Glutamatergic neuron (in vitro differentiated cells): Measurements from ENCODE around the gene ADARB2. TPM values are rescaled to one million over a fixed set of nuclear protein-coding genes. Genes with fewer than 3 reads are reported as not detected.
A peak's percentile ranks its signal among the peaks of the same experiment; 100 is the strongest.

Experiments
- DNase-seq: peaks from one replicate; pipeline ENCODE4 v3.0.0; 2022
- H3K27ac Mint-ChIP-seq: one replicate; pipeline ENCODE4 v1.8.0; 2020; ENCODE audit warnings: mild to moderate bottlenecking, mixed read lengths, inconsistent platforms; ENCODE audit not compliant: unreplicated experiment
- H3K27me3 Mint-ChIP-seq: one replicate; pipeline ENCODE4 v1.8.0; 2020; ENCODE audit warnings: mild to moderate bottlenecking, moderate library complexity, mixed read lengths, inconsistent platforms; ENCODE audit not compliant: unreplicated experiment
- H3K36me3 Mint-ChIP-seq: one replicate; pipeline ENCODE4 v1.8.0; 2020; ENCODE audit warnings: mild to moderate bottlenecking, mixed read lengths, inconsistent platforms; ENCODE audit not compliant: unreplicated experiment
- H3K4me1 Mint-ChIP-seq: one replicate; pipeline ENCODE4 v1.8.0; 2020; ENCODE audit warnings: mild to moderate bottlenecking, low read depth, mixed read lengths, inconsistent platforms; ENCODE audit not compliant: unreplicated experiment
- H3K4me3 Mint-ChIP-seq: one replicate; pipeline ENCODE4 v1.8.0; 2020; ENCODE audit warnings: mild to moderate bottlenecking, mixed read lengths, inconsistent platforms; ENCODE audit not compliant: unreplicated experiment
- H3K9me3 Mint-ChIP-seq: one replicate; pipeline ENCODE4 v1.8.0; 2020; ENCODE audit warnings: mild to moderate bottlenecking, moderate library complexity, mixed read lengths, inconsistent platforms; ENCODE audit not compliant: unreplicated experiment
- total RNA-seq: library from RNA; stranded (reverse); fragmentation: NEBNext Ultra II Directional; extraction: Animal tissue kit (Norgen Biotek cat#: 25700); gene quantifications from one replicate; pipeline ENCODE4 v1.2.1, GENCODE V29; 2021; ENCODE audit not compliant: unreplicated experiment
- TF ChIP-seq, protein P1 (sequence below): fragments of 200-600 bp; sonication (generic); IDR thresholded peaks from one replicate; pipeline ENCODE4 v1.5.0; 2021; ENCODE audit not compliant: partially characterized antibody, unreplicated experiment

The ADARB2 gene
- total RNA-seq, 1 donor from 2014 or later: 20.6 TPM

DNA sequence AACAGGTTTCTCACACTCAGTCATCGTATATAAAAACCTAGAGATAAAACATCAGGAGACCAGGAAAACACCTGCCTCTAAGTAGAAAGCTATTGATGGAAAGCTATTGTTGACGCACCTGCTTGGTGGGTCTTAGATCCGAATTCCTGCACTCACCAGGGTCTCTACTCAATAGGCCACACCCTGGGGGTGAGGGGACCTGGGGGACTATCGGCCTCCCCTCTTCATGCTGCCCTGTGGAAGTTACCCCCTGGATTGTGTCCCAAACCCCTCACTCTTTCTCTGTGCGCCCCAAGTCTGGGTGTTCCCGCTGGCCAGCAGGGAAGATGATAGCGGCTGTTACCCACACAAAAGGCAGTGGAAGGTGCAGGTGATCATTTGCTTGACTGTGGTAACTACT lies 368.1 kb downstream of the ADARB2 start:
- Mint-ChIP-seq H3K9me3 (peaks cover 3% of the 10 kb centered on the region), H3K4me3 (no peak overlapping the region), H3K27ac (no peak overlapping the region), H3K36me3 (no peaks in the 10 kb centered on the region), H3K4me1 (peaks cover 6% of the 10 kb centered on the region), H3K27me3 (peaks cover 5% of the 10 kb centered on the region)
- DNase-seq: no peak
- TF ChIP-seq, protein P1, sequence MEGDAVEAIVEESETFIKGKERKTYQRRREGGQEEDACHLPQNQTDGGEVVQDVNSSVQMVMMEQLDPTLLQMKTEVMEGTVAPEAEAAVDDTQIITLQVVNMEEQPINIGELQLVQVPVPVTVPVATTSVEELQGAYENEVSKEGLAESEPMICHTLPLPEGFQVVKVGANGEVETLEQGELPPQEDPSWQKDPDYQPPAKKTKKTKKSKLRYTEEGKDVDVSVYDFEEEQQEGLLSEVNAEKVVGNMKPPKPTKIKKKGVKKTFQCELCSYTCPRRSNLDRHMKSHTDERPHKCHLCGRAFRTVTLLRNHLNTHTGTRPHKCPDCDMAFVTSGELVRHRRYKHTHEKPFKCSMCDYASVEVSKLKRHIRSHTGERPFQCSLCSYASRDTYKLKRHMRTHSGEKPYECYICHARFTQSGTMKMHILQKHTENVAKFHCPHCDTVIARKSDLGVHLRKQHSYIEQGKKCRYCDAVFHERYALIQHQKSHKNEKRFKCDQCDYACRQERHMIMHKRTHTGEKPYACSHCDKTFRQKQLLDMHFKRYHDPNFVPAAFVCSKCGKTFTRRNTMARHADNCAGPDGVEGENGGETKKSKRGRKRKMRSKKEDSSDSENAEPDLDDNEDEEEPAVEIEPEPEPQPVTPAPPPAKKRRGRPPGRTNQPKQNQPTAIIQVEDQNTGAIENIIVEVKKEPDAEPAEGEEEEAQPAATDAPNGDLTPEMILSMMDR: peak; percentile 35

DNA sequence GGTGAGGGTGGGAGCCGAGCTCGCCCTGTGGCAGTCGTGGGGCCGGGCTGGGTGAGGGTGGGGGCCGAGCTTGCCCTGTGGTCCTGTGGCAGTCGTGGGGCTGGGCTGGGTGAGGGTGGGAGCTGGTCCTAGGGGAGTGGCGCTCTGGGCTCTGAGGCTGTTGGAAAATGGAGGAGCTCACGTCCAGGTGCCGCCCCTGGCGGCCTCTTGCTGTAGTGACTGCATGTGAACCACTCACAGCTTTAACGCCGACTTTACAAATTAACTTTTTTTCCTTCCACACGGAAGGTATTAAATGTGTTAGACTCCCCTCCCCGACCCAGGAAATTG lies 368.5 kb downstream of the ADARB2 start:
- DNase-seq: peak; percentile 68
- TF ChIP-seq, protein P1: peak; percentile 80
- H3K27me3 Mint-ChIP-seq: peaks cover 5% of the 10 kb centered on the region
- peaks cover 3% of the 10 kb centered on the region for H3K9me3 Mint-ChIP-seq
- H3K27ac Mint-ChIP-seq: no peak overlapping the region
- no peaks in the 10 kb centered on the region for H3K36me3 Mint-ChIP-seq
- no peak overlapping the region for H3K4me3 Mint-ChIP-seq
- peaks cover 6% of the 10 kb centered on the region for H3K4me1 Mint-ChIP-seq

DNA sequence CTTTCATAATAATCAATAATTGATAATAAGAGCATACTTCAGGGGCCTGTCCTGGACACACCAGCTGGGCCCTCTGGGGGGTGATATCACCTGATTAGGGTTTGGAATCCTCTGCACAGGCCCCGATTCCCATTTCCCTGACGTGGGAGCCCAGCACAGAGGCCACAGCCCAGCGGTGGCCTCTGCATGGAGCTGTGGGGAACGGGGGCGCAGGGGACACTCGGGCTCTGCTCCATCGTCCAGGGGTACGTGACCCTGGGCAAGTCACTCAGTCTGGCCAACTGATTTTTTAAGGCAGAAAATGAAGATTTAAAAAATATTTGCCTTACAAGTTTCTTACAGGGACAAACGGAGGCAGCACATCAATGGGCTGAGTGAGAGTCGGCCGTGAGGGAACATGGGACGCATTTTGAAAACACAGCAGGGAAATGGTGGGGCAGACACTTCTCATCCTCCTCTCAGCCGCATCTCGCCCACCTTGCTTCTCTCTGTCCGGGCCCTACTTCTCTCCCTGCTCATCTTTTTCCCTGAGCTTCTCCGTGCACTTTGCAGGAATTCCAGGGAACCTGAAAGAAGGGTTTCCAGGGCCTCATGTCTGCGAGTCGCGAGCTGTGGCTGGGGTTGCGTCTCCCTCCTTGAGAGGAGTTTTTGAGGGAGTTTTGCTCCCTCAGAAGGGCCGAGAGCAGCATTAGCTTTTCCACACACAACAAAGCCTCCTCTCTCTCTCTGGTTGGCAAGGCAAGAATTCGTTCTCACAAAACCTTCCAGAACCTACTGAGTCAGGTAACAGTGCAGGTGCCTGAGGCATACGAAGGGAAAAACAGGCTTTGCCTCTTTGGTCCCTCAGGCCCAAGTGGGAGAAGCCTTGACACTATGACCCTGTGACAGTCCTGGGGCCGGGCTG lies 369.1 kb downstream of the ADARB2 start:
- peaks cover 4% of the 10 kb centered on the region for H3K27me3 Mint-ChIP-seq
- DNase-seq: no peak
- H3K9me3 Mint-ChIP-seq: peaks cover 2% of the 10 kb centered on the region
- H3K4me1 Mint-ChIP-seq: peaks cover 6% of the 10 kb centered on the region
- no peak overlapping the region for H3K27ac Mint-ChIP-seq
- no peak overlapping the region for H3K4me3 Mint-ChIP-seq
- no peaks in the 10 kb centered on the region for H3K36me3 Mint-ChIP-seq
- TF ChIP-seq, protein P1: no peak

DNA sequence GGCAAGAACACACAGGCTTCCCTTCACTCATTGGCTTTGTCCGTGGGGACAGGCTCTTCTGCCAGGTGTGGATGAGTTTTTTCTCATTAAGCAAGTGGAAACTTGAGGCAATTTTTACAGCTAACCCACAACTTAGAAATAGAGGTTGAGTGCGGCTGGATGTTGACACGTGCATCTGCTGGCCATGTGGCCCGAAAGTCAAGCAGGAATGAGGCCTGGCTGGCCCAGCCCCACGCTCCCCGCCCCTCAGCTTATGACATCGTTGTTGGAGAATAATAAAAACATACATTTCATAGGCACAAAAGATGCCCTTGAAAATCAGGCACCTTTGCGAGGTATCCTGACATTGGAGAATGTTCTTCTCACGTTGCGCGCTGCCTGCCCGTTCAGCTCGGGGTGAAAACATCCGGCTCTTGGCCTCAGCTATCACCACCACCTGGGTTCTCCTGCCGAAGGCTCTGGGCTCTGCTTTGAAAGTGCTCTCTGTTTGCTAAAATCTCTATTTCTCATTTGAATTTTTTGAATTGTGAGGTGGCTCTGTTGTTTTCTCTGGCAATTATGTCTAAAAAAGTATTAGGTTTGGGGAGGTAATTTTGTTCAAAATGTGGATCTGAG lies 370.4 kb downstream of the ADARB2 start:
- H3K4me3 Mint-ChIP-seq: no peak overlapping the region
- TF ChIP-seq, protein P1: no peak
- peaks cover 2% of the 10 kb centered on the region for H3K9me3 Mint-ChIP-seq
- H3K27me3 Mint-ChIP-seq: peaks cover 4% of the 10 kb centered on the region
- no peak for DNase-seq
- H3K4me1 Mint-ChIP-seq: peaks cover 7% of the 10 kb centered on the region
- no peak overlapping the region for H3K27ac Mint-ChIP-seq
- H3K36me3 Mint-ChIP-seq: peaks cover 1% of the 10 kb centered on the region

DNA sequence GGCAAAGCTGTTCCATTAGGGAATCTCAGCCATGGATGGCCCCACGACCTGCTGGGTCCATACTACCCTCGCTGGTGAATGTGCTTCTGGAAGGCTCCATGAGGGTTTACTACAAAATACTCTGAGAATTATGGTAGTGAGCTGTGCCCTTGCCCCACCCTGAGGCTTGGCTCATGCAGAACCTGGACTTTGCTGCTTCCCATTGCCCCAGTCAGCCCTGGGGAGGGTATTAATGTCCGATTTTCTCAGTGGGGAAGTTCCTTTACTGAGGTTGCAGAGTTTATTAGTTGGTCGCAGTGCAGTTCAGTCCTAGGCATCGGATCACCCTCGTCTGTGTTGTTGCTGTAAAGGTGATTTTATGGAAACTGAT lies 371.0 kb downstream of the ADARB2 start:
- Mint-ChIP-seq H3K4me1 (peaks cover 10% of the 10 kb centered on the region), H3K9me3 (peaks cover 4% of the 10 kb centered on the region), H3K36me3 (peaks cover 5% of the 10 kb centered on the region), H3K4me3 (no peak overlapping the region), H3K27ac (no peak overlapping the region), H3K27me3 (peaks cover 4% of the 10 kb centered on the region)
- no peak for DNase-seq
- TF ChIP-seq, protein P1: no peak
